Activated T-cell treated with anti-CD3 and anti-CD28 coated beads, Interleukin-2, amount 50 U/mL, for 48 hours (primary cell): ENCODE data around the gene MLXIPL.
"Not testable (repeated sequence)": the region's sequence is repeated elsewhere in the genome, so short reads cannot be mapped to it uniquely, and the experiment has no call there.

Source experiments
- DNase-seq, 2 experiments: peaks; one replicate each; pipeline ENCODE4 v3.0.0-alpha.2; 2020

The MLXIPL gene

GRCh38 chr7:73612598-73613269, 11.6 kb downstream of the MLXIPL start:
- DNase-seq: no peak

GRCh38 chr7:73611017-73611555, 13.2 kb downstream of the MLXIPL start:
- DNase-seq: no peak

- no peak for DNase-seq
Observed at GRCh38 chr7:73610105-73610504, 14.2 kb downstream of the MLXIPL start.

GRCh38 chr7:73607692-73607983, 16.7 kb downstream of the MLXIPL start:
- DNase-seq: not testable (repeated sequence)

- peak; percentile 79 for DNase-seq
Observed at GRCh38 chr7:73606801-73607691, 17.3 kb downstream of the MLXIPL start.

- DNase-seq: no peak
Observed at GRCh38 chr7:73605601-73606220, 18.6 kb downstream of the MLXIPL start.

- DNase-seq: no peak
Observed at GRCh38 chr7:73602721-73603651, 21.3 kb downstream of the MLXIPL start.

GRCh38 chr7:73599916-73600315, 24.4 kb downstream of the MLXIPL start:
- no peak for DNase-seq

GRCh38 chr7:73599151-73599882, 25.0 kb downstream of the MLXIPL start:
- no peak for DNase-seq

GRCh38 chr7:73597978-73598782, 26.1 kb downstream of the MLXIPL start:
- DNase-seq: no peak

- no peak for DNase-seq
Observed at GRCh38 chr7:73596191-73597065, 27.9 kb downstream of the MLXIPL start.

GRCh38 chr7:73595358-73595757, 29.0 kb downstream of the MLXIPL start:
- DNase-seq: no peak

- no peak for DNase-seq
Observed at GRCh38 chr7:73593207-73594045, 30.9 kb downstream of the MLXIPL start.

GRCh38 chr7:73586911-73587310, 37.4 kb downstream of the MLXIPL start:
- DNase-seq: no peak

GRCh38 chr7:73585196-73585595, 39.1 kb downstream of the MLXIPL start:
- DNase-seq: no peak

- DNase-seq: no peak
Observed at GRCh38 chr7:73582664-73583202, 41.6 kb downstream of the MLXIPL start.

- not testable (repeated sequence) for DNase-seq
Observed at GRCh38 chr7:73581006-73581405, 43.3 kb downstream of the MLXIPL start.

- peak; percentile 99 to 100 for DNase-seq
Observed at GRCh38 chr7:73578342-73579128, 45.8 kb downstream of the MLXIPL start, which contains the start of gene TBL2. TBL2 (minus strand) TSS chr7:73578579; CDS start chr7:73578549, 30 bp downstream.
